Muscle of leg (tissue), 11 donors: ENCODE data around the gene RPS6KA5. TPM values are rescaled to one million over a fixed set of nuclear protein-coding genes. Genes with fewer than 3 reads are reported as not detected.

Experiments used
- DNase-seq: peaks from one replicate; pipeline ENCODE4 v3.0.0; 2013
- H3K27ac ChIP-seq: one replicate; pipeline ENCODE4 v1.5.1; 2013; ENCODE audit warnings: mild to moderate bottlenecking, low read length, control low read depth
- H3K27me3 ChIP-seq: one replicate; pipeline ENCODE4 v1.6.1; 2013; ENCODE audit warnings: low read length; ENCODE audit not compliant: control insufficient read depth, insufficient read depth
- H3K36me3 ChIP-seq: one replicate; pipeline ENCODE4 v1.6.1; 2013; ENCODE audit warnings: low read length; ENCODE audit not compliant: control insufficient read depth, insufficient read depth
- H3K4me1 ChIP-seq: one replicate; pipeline ENCODE4 v1.6.1; 2013; ENCODE audit warnings: low read length; ENCODE audit not compliant: control insufficient read depth, insufficient read depth
- H3K4me3 ChIP-seq: one replicate; pipeline ENCODE4 v1.5.1; 2013; ENCODE audit warnings: low read length, control low read depth
- H3K9me3 ChIP-seq: replicated peaks from 2 replicates; pipeline ENCODE4 v1.6.1; 2013; ENCODE audit warnings: low read depth, low read length; ENCODE audit not compliant: control insufficient read depth
- WGBS: methylation state at CpG from one replicate; pipeline ENCODE4 v1.1.5; 2013; ENCODE audit warnings: missing lambda C conversion rate; ENCODE audit not compliant: insufficient coverage; 5-methylcytosine and 5-hydroxymethylcytosine counted together
- polyA plus RNA-seq, 8 donors: library from polyadenylated mRNA; unstranded; fragments of 120-200 nt; gene quantifications; one replicate each; pipeline versions ENCODE4 v1.2.1 to v1.2.3, GENCODE V29; 2013; ENCODE audit warnings: inconsistent platforms in 1 of 8, low replicate concordance in 1 of 8; ENCODE audit not compliant: insufficient read length in 8 of 8, insufficient read depth in 1 of 8
- total RNA-seq: library from RNA; stranded (reverse); fragments of 120-200 nt; gene quantifications from one replicate; pipeline ENCODE4 v1.2.4, GENCODE V29; 2013

RPS6KA5 gene
- total and polyA plus RNA-seq, 9 donors, result 2.4 to 8.2 (median 6.7) TPM

DNA sequence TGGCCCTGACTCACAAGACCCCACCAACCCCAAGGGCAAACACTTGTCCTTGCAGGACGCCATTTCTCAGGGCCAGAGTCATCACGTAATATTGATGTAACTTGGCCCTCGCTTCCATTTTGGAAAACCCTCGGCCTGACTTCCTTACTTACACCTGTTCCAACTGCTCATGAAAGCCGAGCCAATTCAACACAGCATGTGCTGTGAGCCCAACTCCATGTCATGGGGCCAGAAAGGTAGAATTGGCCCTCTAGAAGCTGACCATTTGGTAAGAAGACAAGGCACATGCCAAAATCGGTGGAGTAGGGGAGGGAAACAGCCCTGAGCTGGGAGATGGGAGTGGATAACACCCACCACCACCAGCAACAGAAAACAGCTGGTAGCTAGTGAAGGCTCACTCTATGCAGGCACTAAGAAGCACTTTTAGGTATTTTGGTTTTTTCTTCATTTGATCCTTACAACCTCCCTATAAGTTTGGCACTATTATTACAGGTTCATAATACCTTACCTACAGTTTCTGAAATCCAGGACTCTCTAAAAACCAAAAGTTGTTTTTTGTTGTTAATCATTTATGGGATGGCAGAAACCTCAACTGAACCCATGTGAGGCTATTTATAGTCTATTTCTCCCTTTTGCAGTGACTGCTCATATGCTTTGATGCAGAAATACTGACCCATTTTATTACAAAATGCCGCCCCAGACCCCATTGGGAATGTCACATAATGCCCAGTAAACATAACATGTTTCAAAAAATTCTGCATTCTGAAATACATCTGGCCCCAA, 250.7 kb downstream of the RPS6KA5 start:
- no peaks in the 10 kb centered on the region for H3K9me3 ChIP-seq
- no peak overlapping the region for H3K27ac ChIP-seq
- DNase-seq, result no peak
- WGBS, result 91% methylated on average over 5 of the region's 7 CpGs
- H3K27me3 ChIP-seq, result no peaks in the 10 kb centered on the region
- no peak overlapping the region for H3K4me3 ChIP-seq
- H3K36me3 ChIP-seq, result peaks cover 3% of the 10 kb centered on the region
- peaks cover 25% of the 10 kb centered on the region for H3K4me1 ChIP-seq

GRCh38 chr14:90808759-90809529, 251.5 kb downstream of the RPS6KA5 start:
- H3K27ac ChIP-seq, result no peak overlapping the region
- no peak overlapping the region for H3K4me3 ChIP-seq

GRCh38 chr14:90807060-90807459, 253.4 kb downstream of the RPS6KA5 start:
- Histone ChIP-seq H3K4me3 (no peak overlapping the region), H3K36me3 (peaks cover 3% of the 10 kb centered on the region), H3K27me3 (no peaks in the 10 kb centered on the region), H3K4me1 (peaks cover 30% of the 10 kb centered on the region), H3K27ac (no peak overlapping the region), H3K9me3 (no peaks in the 10 kb centered on the region)
- DNase-seq, result no peak
- 86% methylated on average over 6 of the region's 6 CpGs for WGBS

More at GRCh38 chr14:90808759-90809529, 251.5 kb downstream of the RPS6KA5 start:
- H3K4me1 ChIP-seq, result peaks cover 28% of the 10 kb centered on the region
- H3K36me3 ChIP-seq, result peaks cover 3% of the 10 kb centered on the region
- H3K27me3 ChIP-seq, result no peaks in the 10 kb centered on the region
- no peaks in the 10 kb centered on the region for H3K9me3 ChIP-seq
- DNase-seq, result no peak
- WGBS, result 90% methylated on average over 8 of the region's 15 CpGs

GRCh38 chr14:90805662-90806540, 254.5 kb downstream of the RPS6KA5 start:
- peaks cover 3% of the 10 kb centered on the region for H3K36me3 ChIP-seq
- H3K4me3 ChIP-seq, result no peak overlapping the region
- 72% methylated on average over 11 of the region's 21 CpGs for WGBS
- no peaks in the 10 kb centered on the region for H3K9me3 ChIP-seq
- peaks cover 30% of the 10 kb centered on the region for H3K4me1 ChIP-seq
- H3K27ac ChIP-seq, result no peak overlapping the region
- no peaks in the 10 kb centered on the region for H3K27me3 ChIP-seq
- no peak for DNase-seq

GRCh38 chr14:90805084-90805391, 255.4 kb downstream of the RPS6KA5 start:
- Histone ChIP-seq H3K4me3 (no peak overlapping the region), H3K4me1 (peaks cover 23% of the 10 kb centered on the region), H3K27ac (no peak overlapping the region), H3K27me3 (no peaks in the 10 kb centered on the region), H3K9me3 (no peaks in the 10 kb centered on the region), H3K36me3 (no peaks in the 10 kb centered on the region)
- no peak for DNase-seq
- WGBS, result 96% methylated on average over 13 of the region's 13 CpGs

DNA sequence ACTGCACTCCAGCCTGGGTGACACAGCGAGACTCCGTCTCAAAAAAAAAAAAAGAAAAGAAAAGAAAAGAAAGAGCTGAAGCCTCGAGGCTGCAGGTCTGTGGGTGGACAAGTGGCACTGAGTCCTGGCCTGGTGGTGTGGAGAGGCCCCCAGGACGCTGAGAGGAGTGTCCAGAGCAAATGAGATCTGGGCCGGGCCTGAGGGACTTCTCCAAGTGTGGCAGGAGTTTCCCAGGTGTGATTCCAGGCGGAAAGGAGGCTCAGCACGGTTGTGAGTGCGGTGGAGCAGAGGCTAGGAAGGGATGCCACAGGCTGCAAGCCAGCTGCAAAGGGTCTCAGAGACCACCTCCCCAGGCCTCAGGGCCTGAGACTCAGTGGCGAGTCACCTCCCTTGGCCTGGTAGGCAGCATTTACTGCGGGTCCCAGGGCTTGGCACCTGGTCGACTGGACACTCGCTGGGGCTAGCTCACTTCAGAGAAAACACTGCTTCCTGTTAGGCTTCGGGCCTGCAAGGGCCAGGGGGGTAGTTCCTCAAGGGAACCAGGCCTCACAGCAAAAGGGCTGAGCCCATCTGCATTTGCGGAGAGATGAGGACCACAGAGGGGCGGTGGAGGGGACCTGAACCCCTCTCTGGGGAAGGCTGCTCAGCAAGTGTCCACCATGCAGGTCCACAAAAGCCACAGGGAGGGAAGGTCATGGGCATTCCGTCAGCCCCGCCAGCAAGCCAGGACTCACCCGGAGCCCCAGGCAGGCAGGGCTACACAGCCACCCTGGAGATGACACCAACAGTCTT, 256.0 kb downstream of the RPS6KA5 start:
- 67% methylated on average over 18 of the region's 18 CpGs for WGBS
- H3K4me3 ChIP-seq, result no peak overlapping the region

GRCh38 chr14:90803249-90803648, 257.2 kb downstream of the RPS6KA5 start:
- H3K4me3 ChIP-seq, result no peak overlapping the region
- H3K4me1 ChIP-seq, result peaks cover 12% of the 10 kb centered on the region
- 60% methylated on average over 1 of the region's 2 CpGs for WGBS
- no peaks in the 10 kb centered on the region for H3K9me3 ChIP-seq
- H3K36me3 ChIP-seq, result no peaks in the 10 kb centered on the region
- no peaks in the 10 kb centered on the region for H3K27me3 ChIP-seq
- no peak for DNase-seq
- H3K27ac ChIP-seq, result no peak overlapping the region

More for the DNA sequence above, 256.0 kb downstream of the RPS6KA5 start:
- no peaks in the 10 kb centered on the region for H3K9me3 ChIP-seq
- no peak overlapping the region for H3K27ac ChIP-seq
- no peaks in the 10 kb centered on the region for H3K27me3 ChIP-seq
- peaks cover 20% of the 10 kb centered on the region for H3K4me1 ChIP-seq
- no peaks in the 10 kb centered on the region for H3K36me3 ChIP-seq
- no peak for DNase-seq

- no peak overlapping the region for H3K4me3 ChIP-seq
- H3K27me3 ChIP-seq, result no peaks in the 10 kb centered on the region
- DNase-seq, result no peak
- peaks cover 5% of the 10 kb centered on the region for H3K4me1 ChIP-seq
- no peaks in the 10 kb centered on the region for H3K36me3 ChIP-seq
- H3K9me3 ChIP-seq, result no peaks in the 10 kb centered on the region
- no peak overlapping the region for H3K27ac ChIP-seq
- 84% methylated on average over 5 of the region's 5 CpGs for WGBS
Measured at GRCh38 chr14:90799420-90799819, 261.0 kb downstream of the RPS6KA5 start.

DNA sequence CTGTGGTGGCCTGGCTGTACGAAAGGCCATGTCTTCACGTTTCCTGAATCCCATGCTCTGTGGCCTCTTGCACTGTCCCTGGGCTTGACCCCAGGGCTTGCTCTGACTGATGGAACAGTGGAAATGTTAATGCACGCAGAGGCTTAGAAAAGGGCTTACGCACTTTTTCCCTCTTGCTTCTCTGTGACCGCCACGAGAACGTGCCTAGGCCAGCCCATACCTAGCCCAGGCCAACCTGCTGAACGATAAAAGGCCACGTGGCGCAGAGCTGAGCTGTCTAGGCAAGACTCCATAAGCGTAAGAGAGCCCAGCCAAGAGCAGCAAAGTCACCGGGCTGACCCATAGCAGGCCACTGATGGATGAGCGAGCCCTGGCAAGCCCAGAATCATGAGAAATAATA, 262.5 kb downstream of the RPS6KA5 start:
- Histone ChIP-seq H3K4me1 (no peaks in the 10 kb centered on the region), H3K4me3 (no peak overlapping the region), H3K27ac (no peak overlapping the region), H3K36me3 (no peaks in the 10 kb centered on the region), H3K9me3 (no peaks in the 10 kb centered on the region), H3K27me3 (no peaks in the 10 kb centered on the region)
- 90% methylated on average over 11 of the region's 13 CpGs for WGBS
- DNase-seq, result no peak
